Subcutaneous abdominal adipose tissue (tissue), 5 donors: ENCODE measurements around the gene RPSA.
A peak's percentile ranks its signal among the peaks of the same experiment; 100 is the strongest.
"Not testable (repeated sequence)": the region's sequence is repeated elsewhere in the genome, so short reads cannot be mapped to it uniquely, and the experiment has no call there.

Source experiments
- H3K27ac ChIP-seq: one replicate; pipeline ENCODE4 v1.7.0; 2013; ENCODE audit warnings: low read depth, mild to moderate bottlenecking, inconsistent platforms, low read length, moderate library complexity
- H3K27me3 ChIP-seq, 5 donors: one replicate each; pipeline ENCODE4 v1.7.0; 2013; ENCODE audit warnings: low read length in 5 of 5, inconsistent platforms in 1 of 5; ENCODE audit not compliant: control insufficient read depth in 5 of 5, insufficient read depth in 4 of 5
- H3K36me3 ChIP-seq, 5 donors: one replicate each; pipeline ENCODE4 v1.7.0; 2013; ENCODE audit warnings: low read length in 5 of 5; ENCODE audit not compliant: control insufficient read depth in 5 of 5, insufficient read depth in 5 of 5
- H3K4me1 ChIP-seq, 5 donors: one replicate each; pipeline ENCODE4 v1.7.0; 2013; ENCODE audit warnings: low read length in 5 of 5, mild to moderate bottlenecking in 3 of 5, moderate library complexity in 1 of 5; ENCODE audit not compliant: control insufficient read depth in 5 of 5, insufficient read depth in 5 of 5
- H3K4me3 ChIP-seq, 5 donors: one replicate each; pipeline ENCODE4 v1.7.0; 2013; ENCODE audit warnings: low read length in 5 of 5, low read depth in 1 of 5
- H3K9ac ChIP-seq, 5 donors: one replicate each; pipeline ENCODE4 v1.7.0; 2013; ENCODE audit warnings: low read length in 5 of 5, mild to moderate bottlenecking in 4 of 5, moderate library complexity in 3 of 5
- H3K9me3 ChIP-seq, 5 donors: one replicate each; pipeline ENCODE4 v1.7.0; 2013; ENCODE audit warnings: low read length in 5 of 5; ENCODE audit not compliant: control insufficient read depth in 5 of 5
- donor health status: healthy.
- donor health status: healthy.
- donor health status: healthy.
- donor health status: healthy.
- donor health status: healthy.

RPSA gene

DNA sequence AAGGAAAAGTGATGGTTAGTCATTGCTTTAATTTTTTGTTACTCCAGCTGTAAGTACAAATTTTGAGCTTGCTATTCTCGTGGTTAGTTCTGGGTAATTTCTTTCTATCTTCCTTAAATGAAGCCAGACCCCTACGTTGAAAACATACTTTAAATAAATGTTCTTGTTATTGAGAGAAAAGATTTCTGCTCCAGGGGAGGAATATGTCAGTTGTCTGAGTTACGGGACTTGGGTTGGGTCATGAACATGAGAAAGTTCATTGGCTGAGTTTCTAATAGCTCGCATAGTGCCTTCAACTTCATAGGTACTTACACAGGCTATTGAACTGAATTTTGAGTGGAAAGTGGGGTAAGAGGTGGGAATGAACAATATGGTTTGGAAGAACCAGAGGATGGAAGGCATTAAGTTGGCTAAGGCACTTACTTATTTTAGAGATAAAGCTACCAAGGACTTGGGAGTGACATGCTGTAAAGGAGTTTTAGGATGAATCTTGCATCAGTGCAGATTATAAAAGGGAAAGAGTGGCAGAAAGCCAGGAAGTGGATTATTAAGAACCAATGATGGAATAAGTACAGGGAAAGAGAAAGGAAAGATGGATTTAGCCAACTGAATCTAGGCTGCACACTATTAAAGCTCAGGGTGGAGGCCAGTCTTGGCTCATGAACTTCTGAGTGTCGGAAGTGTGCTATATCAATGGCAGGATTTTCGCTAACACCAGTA lies 1.4 kb downstream of the RPSA start:
- peak overlapping the region; percentile 73 to 96 (median 92) for H3K9ac ChIP-seq

DNA sequence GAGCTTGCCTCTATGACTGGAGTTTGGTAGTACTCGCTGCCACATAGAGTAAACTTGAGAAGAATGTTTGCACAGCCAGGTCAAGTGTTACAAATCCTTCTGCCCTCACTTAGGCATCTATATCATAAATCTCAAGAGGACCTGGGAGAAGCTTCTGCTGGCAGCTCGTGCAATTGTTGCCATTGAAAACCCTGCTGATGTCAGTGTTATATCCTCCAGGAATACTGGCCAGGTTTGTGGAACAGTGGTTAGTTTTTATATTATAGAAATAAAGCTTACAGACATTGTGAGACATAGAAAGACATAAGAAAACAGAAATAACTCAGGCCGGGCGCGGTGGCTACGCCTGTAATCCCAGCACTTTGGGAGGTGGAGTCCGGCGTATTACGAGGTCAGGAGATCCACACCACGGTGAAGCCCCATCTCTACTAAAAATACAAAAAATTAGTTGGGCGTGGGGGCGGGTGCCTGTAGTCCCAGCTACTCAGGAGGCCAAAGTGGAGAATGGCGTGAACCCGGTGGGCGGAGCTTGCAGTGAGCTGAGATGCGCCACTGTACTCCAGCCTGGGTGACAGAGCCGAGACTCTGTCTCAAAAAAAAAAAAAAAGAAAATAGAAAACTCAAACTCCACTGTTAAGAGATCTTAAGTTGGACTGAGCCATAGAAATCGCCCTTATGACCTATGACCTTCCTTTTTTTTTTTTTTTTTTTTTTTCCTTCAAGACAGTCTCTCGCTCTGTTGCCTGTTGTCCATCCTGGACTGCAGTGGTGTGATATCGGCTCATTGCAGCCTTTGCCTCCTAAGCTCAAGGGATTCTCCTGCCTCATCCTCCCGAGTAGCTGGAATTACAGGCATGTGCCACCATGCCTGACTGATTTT lies 2.2 kb downstream of the RPSA start:
- Histone ChIP-seq H3K27ac (no peak overlapping the region), H3K4me1 (peaks cover 4 to 30% (median 24%) of the 10 kb centered on the region in 5 donors), H3K27me3 (no peaks in the 10 kb centered on the region), H3K36me3 (peaks cover 14 to 57% (median 50%) of the 10 kb centered on the region in 5 donors), H3K9me3 (no peaks in the 10 kb centered on the region), H3K4me3 (no peak overlapping the region), H3K9ac (peak overlapping the region in 1 of 5 donors; percentile 13)

More for the DNA sequence above, 1.4 kb downstream of the RPSA start:
- no peaks in the 10 kb centered on the region for H3K27me3 ChIP-seq
- H3K9me3 ChIP-seq = no peaks in the 10 kb centered on the region
- H3K4me3 ChIP-seq = peak overlapping the region in 4 of 5 donors; percentile 90 to 96 (median 90)
- peaks cover 4 to 30% (median 24%) of the 10 kb centered on the region in 5 donors for H3K4me1 ChIP-seq
- H3K36me3 ChIP-seq = peaks cover 14 to 49% (median 42%) of the 10 kb centered on the region in 5 donors
- H3K27ac ChIP-seq = no peak overlapping the region

DNA sequence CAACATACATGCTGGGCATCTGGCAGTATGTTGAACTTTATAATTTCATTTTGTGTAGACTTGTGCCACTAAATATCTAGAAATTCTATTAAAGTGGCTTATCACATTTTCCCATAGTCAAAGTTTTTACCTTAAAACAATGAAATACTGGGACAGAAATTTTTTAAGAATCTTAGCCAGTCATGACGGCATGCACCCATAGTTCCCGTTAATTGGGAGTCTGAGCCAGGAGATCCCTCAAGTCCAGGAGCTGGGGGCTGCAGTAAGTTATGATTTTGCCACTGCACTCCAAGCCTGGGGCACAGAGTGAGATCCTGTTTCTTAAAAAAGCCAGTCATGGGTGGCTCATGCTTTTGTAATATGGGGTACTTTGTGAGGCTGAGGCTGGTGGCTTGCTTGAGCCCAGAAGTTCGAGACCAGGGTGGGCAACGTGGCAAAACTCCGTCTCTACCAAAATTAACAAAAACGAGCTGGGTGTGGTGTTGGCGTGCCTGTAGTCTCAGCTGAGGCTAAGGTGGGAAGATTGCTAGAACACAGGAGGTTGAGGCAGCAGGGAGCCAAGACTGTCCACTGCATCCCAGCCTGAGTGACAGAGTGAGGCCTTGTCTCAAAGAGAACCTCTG lies 3.1 kb downstream of the RPSA start:
- no peaks in the 10 kb centered on the region for H3K9me3 ChIP-seq
- H3K4me1 ChIP-seq = peaks cover 4 to 30% (median 24%) of the 10 kb centered on the region in 5 donors
- H3K9ac ChIP-seq = peak overlapping the region in 2 of 5 donors; percentile 10 to 13
- H3K36me3 ChIP-seq = peaks cover 14 to 66% (median 58%) of the 10 kb centered on the region in 5 donors
- H3K4me3 ChIP-seq = no peak overlapping the region
- no peaks in the 10 kb centered on the region for H3K27me3 ChIP-seq
- no peak overlapping the region for H3K27ac ChIP-seq

DNA sequence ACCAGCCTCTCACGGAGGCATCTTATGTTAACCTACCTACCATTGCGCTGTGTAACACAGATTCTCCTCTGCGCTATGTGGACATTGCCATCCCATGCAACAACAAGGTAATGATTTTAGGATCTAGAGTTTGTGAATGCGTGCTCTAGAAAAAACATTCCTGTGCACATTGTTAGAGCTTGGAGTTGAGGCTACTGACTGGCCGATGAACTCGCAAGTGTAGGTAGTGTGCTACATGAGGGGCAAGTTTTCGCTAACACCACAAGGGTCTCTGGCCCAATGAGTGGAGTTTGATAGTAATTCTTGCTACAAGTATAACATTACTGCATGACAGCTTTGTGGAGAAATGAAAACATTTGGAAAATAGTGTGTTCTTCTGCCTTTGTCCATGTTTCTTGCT lies 4.4 kb downstream of the RPSA start:
- H3K36me3 ChIP-seq = peaks cover 14 to 66% (median 61%) of the 10 kb centered on the region in 5 donors
- no peak overlapping the region for H3K9ac ChIP-seq
- no peaks in the 10 kb centered on the region for H3K27me3 ChIP-seq
- H3K4me1 ChIP-seq = peaks cover 4 to 25% (median 22%) of the 10 kb centered on the region in 5 donors
- no peak overlapping the region for H3K4me3 ChIP-seq
- H3K27ac ChIP-seq = no peak overlapping the region
- H3K9me3 ChIP-seq = no peaks in the 10 kb centered on the region

DNA sequence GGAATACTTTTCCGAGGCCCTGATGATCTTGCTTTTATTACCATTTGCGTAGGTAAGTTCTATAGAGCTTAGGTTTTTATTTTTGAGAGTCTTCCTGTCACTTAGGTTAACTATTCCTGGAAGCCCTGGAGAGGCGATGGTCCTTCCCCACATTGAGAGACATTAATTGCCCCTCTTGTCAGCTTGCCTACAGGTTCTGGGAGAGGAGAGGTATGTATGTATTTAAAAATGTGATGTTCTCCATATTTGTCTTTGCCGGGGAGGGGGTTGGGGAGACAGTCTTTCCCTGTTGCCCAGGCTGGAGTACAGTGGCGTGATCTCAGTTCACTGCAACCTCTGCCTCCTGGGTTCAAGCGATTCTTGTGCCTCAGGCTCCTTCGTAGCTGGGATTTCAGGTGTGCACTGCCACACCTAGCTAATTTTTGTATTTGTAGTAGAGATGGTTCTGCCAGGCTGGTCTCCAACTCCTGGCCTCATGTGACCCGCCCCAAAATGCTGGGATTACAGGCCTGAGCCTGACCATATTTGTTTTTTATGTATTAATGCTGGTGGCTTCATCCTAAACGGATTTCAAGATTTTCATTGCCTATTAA lies 6.2 kb downstream of the RPSA start:
- no peak overlapping the region for H3K4me3 ChIP-seq
- H3K9me3 ChIP-seq = no peaks in the 10 kb centered on the region
- no peak overlapping the region for H3K9ac ChIP-seq
- peaks cover 0 to 14% (median 9%) of the 10 kb centered on the region in 5 donors for H3K4me1 ChIP-seq
- H3K27me3 ChIP-seq = no peaks in the 10 kb centered on the region
- no peak overlapping the region for H3K27ac ChIP-seq
- H3K36me3 ChIP-seq = peaks cover 14 to 66% (median 61%) of the 10 kb centered on the region in 5 donors

DNA sequence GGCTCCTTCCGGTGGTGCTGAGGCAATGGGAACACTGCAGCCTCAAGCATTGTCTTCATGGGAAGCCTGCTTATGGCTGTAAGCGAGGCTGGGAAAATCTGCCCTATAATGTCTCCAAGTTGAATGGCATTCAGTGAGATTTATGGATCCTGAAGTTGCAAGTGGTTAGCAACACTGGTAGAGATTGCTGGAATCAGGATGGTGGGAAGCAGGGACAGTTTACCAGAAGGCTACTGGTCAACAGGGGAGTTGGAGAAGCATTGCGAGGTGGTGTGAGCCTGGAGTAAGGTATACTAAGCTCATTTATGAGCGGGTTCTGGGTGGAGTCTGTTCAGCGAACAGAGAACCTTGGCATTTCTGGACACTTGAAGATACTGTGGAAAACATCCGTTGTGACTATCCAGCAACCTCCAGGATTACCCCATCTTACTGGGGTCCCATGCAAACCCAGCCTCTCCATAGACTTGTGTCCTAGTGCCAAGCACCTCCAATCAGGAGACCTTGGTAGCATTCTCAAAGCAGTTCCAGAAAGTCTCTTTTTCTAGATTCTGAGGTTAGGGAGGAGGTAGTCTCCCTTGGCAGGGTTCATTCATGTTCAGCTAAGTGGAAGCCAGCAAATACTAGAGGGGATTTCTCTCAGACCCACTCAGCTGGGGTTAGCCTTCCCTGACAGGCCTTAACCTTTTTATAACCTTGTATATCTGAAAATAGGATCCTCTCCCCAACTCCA lies 7.3 kb downstream of the RPSA start:
- Histone ChIP-seq H3K4me3 (no peak overlapping the region), H3K36me3 (peaks cover 11 to 57% (median 56%) of the 10 kb centered on the region in 5 donors), H3K9me3 (no peaks in the 10 kb centered on the region), H3K27me3 (no peaks in the 10 kb centered on the region), H3K9ac (no peak overlapping the region), H3K4me1 (peaks cover 0 to 6% (median 2%) of the 10 kb centered on the region in 5 donors), H3K27ac (no peak overlapping the region)

DNA sequence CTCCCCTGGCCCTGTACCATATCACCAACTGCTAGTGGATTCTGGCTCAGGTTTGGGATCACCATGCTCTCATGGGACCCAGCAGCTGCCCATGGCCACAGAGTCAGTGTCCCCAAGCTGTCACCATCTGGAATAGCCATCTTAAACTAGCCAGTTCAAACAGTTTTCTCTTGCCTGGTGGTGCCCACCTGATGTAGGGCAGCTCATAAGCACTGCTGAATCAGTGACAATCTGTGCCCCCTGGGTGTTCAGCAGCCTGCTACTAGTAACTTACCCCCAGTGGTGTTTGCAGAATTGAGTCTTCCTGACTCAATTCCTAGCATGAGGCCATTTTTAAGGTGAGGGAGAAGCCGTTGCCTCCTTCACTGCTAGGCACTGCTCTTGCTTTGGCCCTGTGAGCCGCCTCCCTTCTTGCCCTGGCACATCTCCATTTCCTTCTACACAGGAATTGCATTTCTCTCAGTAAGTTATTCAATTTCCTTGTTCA lies 7.9 kb downstream of the RPSA start:
- peaks cover 0 to 4% (median 2%) of the 10 kb centered on the region in 5 donors for H3K4me1 ChIP-seq
- H3K36me3 ChIP-seq = peaks cover 11 to 52% (median 52%) of the 10 kb centered on the region in 5 donors
- H3K27me3 ChIP-seq = no peaks in the 10 kb centered on the region
- H3K9ac ChIP-seq = peak overlapping the region in 1 of 5 donors; percentile 25
- H3K27ac ChIP-seq = no peak overlapping the region
- no peak overlapping the region for H3K4me3 ChIP-seq
- no peaks in the 10 kb centered on the region for H3K9me3 ChIP-seq

DNA sequence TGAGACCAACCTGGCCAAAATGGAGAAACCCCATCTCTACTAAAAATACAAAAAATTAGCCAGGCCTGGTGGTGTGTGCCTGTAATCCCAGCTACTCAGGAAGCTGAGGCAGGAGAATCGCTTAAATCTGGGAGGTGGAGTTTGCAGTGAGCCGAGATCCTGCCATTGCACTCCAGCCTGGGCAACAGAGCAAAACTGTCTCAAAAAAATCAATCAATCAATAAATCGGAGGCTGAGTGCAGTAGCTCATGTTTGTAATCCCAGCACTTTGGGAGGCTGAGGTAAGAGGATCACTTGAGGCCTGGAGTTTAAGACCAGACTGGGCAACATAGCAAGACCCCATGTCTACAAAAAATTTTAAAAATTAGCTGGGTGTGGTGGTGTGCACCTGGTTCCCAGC lies 8.8 kb downstream of the RPSA start:
- H3K27me3 ChIP-seq, H3K4me3 ChIP-seq, H3K9ac ChIP-seq, H3K27ac ChIP-seq, H3K9me3 ChIP-seq, H3K4me1 ChIP-seq: not testable (repeated sequence)
- H3K36me3 ChIP-seq = peaks cover 11 to 46% (median 43%) of the 10 kb centered on the region in 5 donors

DNA sequence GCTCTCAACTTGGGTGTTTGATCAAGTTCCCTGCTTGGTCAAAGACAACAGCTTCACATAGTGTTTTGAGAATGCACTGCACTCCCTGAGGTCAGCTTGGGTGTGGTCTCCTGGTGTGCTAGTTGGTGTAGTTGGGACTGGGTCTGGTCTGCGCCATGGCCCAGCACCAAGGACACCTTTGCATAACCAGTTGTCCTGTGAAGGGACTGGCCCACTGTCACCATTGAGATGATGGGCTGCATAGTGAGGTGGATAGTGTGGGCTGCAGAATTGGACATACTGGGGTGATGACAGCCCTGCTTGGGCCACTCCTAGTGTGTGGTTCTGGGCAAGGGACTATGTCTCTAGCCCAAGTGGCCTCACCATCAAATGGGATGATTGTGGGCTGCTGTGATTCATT lies 9.5 kb downstream of the RPSA start:
- H3K27ac ChIP-seq = no peak overlapping the region
- H3K36me3 ChIP-seq = peaks cover 9 to 39% (median 36%) of the 10 kb centered on the region in 5 donors
- no peaks in the 10 kb centered on the region for H3K27me3 ChIP-seq
- H3K9ac ChIP-seq = no peak overlapping the region
- no peaks in the 10 kb centered on the region for H3K9me3 ChIP-seq
- H3K4me3 ChIP-seq = no peak overlapping the region
- peaks cover 0 to 2% (median 0%) of the 10 kb centered on the region in 5 donors for H3K4me1 ChIP-seq
